MG63 (cell line): ENCODE results near the gene TPRX1. TPM values are rescaled to one million over a fixed set of nuclear protein-coding genes. Genes with fewer than 3 reads are reported as not detected.
"Not testable (repeated sequence)": the region's sequence is repeated elsewhere in the genome, so short reads cannot be mapped to it uniquely, and the experiment has no call there.

Source experiments
- DNase-seq: peaks from one replicate; pipeline ENCODE4 v3.0.0-alpha.2; 2020
- H3K27me3 ChIP-seq: fragments of 250-450 bp; sonication (Bioruptor Pico); 2 replicates; pipeline ENCODE4 v1.5.1; 2020; ENCODE audit warnings: mild to moderate bottlenecking, moderate library complexity
- H3K36me3 ChIP-seq: fragments of 250-450 bp; sonication (Bioruptor Pico); 2 replicates; pipeline ENCODE4 v1.5.1; 2020; ENCODE audit warnings: mild to moderate bottlenecking, moderate library complexity
- H3K4me3 ChIP-seq: fragments of 250-450 bp; sonication (Bioruptor Pico); 2 replicates; pipeline ENCODE4 v1.5.1; 2020; ENCODE audit warnings: mild to moderate bottlenecking, moderate library complexity
- H3K9me3 ChIP-seq: fragments of 250-450 bp; sonication (Bioruptor Pico); 2 replicates; pipeline ENCODE4 v1.5.1; 2020; ENCODE audit warnings: mild to moderate bottlenecking, moderate library complexity
- total RNA-seq: library from RNA; depleted of rRNA; stranded (reverse); fragments of >200 nt; shearing (Covaris generic); gene quantifications from 2 replicates; pipeline ENCODE4 v1.2.3, GENCODE V29; 2014; ENCODE audit warnings: low replicate concordance

Gene TPRX1
- total RNA-seq, 1 experiment from 2014 or later: not detected

DNA sequence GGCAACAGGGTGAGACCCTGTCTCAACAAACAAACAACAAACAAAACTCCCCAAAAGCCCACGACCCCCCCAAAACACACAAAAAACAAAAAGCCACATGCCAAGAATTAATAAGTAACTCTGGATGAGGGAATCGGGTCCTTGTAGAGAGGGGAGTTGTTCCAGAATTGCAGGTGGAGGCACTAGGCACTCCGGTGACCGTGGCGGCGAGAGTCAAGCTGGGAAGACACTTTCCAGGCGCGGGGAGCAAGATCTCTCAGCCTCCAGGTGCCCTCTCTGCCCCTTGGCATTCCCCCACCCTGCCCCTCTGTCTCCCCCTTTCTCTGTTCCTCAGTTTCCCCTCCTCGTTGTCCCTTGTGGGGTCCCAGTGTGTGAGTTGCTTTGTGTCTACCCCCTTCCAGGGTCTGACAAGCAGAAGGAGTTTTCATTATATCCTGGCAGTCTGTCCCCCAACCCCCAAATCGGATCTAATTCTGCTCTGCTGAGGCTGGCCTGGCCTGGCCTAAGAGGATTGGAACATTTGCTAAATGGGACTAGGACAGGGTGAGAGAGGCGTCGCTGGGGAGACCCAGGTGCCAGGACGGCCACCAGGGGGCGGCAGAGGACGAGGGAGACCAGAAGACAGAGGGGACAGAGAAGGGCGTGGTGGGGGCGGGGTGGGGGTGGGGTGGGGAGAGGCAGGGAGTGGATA, 9.1 kb upstream of the TPRX1 start:
- Histone ChIP-seq H3K27me3 (no peaks in the 10 kb centered on the region), H3K36me3 (no peaks in the 10 kb centered on the region)
- peak; percentile 77 for DNase-seq

DNA sequence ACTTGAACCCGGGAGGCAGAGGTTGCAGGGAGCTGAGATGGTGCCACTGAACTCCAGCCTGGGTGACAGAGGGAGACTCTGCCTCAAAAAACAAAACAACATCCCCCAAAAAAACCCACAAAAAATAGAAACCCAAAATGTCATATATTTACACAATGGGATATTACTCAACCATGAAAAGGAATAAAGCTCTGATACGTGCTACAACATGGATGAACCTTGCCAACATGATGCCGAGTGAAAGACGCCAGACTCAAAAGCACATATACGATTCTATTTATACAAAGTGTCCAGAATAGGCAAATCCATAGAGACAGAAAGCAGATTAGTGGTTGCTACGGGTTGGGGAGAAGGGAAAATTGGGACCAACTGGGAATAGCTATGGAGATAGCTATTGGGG, 2.1 kb upstream of the TPRX1 start:
- no peak overlapping the region for H3K4me3 ChIP-seq
- peaks cover 7% of the 10 kb centered on the region for H3K27me3 ChIP-seq
- no peaks in the 10 kb centered on the region for H3K36me3 ChIP-seq
- no peaks in the 10 kb centered on the region for H3K9me3 ChIP-seq
- DNase-seq: no peak

More for the DNA sequence above, 9.1 kb upstream of the TPRX1 start:
- Histone ChIP-seq H3K9me3 (no peaks in the 10 kb centered on the region), H3K4me3 (no peak overlapping the region)

DNA sequence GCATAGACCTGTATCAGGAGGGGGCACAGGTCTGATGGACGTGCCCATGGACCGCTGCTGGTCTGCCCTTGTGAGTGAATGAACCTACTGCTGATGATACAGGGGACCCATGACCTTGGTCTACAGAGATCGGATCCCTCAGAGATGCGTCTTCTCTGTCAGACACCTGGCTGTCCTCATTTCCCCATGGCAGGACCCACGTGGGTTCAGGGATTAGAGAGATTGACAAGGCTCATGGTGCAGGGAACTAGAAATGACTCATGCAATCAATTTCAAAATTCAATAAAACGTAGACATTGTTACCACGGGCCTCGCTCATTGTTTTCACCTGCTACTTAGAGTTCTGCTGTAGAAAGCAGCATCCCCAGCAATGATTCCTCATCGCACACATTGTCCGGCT, 962 bp upstream of the TPRX1 start:
- H3K9me3 ChIP-seq: peaks cover 8% of the 10 kb centered on the region; the same call in 1 of the 2 replicates
- no peak for DNase-seq

DNA sequence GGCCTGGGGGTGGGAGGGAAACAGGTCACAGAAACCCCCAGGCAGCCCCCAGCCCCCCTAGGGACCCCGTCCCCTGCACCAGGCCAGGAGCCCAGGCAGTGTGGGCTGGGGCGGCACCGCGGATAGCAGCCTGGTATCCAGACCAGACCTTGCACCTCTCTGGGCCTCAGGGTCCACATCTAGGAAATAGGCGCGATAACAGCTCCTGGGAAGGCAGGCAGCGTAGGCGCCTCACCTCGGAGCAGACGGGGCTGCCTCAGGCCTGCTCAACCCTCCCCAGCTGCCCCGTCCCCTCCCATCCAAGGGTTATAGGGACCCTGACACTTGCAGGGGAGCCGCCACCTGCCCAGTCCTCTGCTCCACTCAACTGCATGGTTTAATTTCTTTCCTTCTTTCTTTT, 680 bp downstream of the TPRX1 start:
- H3K4me3 ChIP-seq, H3K27me3 ChIP-seq, H3K36me3 ChIP-seq, DNase-seq, H3K9me3 ChIP-seq: not testable (repeated sequence)

More for the DNA sequence above, 962 bp upstream of the TPRX1 start:
- peaks cover 7% of the 10 kb centered on the region for H3K27me3 ChIP-seq
- H3K4me3 ChIP-seq: no peak overlapping the region
- H3K36me3 ChIP-seq: no peaks in the 10 kb centered on the region

DNA sequence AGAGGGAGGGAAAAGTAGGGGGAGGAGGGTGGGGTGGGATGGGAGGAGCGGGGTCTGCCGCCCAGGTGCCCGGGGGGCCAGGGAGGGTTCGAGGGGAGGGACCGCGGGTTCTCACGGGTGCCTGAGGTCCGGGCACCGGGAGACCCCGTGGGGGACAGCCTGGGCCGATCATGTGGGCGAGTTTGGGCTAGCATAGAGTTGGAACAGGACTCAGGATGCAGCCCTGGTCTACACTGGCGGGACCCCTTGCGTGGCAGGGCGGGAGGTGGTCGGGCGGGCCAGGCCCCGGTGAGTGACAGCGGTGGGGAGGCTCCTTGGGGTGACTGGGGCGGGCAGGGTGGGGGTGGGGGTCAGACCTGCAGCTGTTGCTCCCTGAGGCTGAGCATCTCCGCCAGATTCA, 1.2 kb downstream of the TPRX1 start:
- DNase-seq, H3K9me3 ChIP-seq, H3K4me3 ChIP-seq, H3K27me3 ChIP-seq, H3K36me3 ChIP-seq: not testable (repeated sequence)

DNA sequence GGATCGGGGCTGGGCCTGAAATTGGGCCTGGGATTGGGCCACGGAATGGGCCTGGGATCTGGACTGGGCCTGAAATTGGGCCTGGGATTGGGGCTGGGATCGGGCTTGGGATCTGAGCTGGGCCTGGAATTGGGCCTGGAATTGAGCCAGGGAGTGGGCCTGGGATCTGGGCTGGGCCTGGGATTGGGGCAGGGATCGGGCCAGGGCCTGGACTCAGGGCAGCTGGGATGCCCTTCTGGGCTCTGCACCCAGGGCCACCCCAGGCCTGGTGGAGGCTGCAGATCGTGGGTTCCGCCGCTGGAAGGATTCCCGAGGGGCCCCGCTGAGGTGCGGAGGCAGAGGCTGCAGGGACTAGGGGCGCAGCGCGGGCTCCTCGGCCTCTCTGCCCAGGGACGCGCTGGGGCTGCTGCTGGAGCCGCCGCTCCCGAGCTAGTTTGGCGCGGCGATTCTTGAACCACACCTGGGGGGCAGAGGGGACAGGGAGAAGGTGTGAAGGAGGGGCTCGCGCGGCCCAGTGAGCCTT, 1.8 kb downstream of the TPRX1 start:
- Histone ChIP-seq H3K36me3 (no peaks in the 10 kb centered on the region), H3K4me3 (no peak overlapping the region), H3K9me3 (peaks cover 8% of the 10 kb centered on the region; the same call in 1 of the 2 replicates), H3K27me3 (peaks cover 9% of the 10 kb centered on the region)
- DNase-seq: no peak

DNA sequence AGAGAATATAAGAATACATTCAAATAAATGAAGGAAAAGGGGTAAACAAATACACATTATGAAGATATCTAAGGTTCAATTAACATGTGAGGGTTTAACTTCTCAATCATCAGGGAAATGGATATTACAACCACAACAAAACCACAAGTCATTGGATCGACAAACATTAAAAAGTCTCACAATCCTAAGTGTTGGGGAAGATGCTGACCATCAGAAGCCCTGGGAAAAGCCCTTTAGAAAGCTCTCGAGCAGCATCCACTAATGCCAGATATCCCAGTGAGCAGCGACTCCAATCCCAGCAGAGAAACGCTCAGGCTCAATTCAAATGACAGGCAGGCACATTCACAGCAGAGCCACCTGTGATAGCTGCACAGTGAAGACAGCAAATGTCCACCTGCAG, 3.1 kb downstream of the TPRX1 start:
- no peak overlapping the region for H3K4me3 ChIP-seq
- peaks cover 3% of the 10 kb centered on the region; the same call in 1 of the 2 replicates for H3K27me3 ChIP-seq
- H3K9me3 ChIP-seq: peaks cover 8% of the 10 kb centered on the region; the same call in 1 of the 2 replicates
- DNase-seq: no peak
- H3K36me3 ChIP-seq: no peaks in the 10 kb centered on the region

DNA sequence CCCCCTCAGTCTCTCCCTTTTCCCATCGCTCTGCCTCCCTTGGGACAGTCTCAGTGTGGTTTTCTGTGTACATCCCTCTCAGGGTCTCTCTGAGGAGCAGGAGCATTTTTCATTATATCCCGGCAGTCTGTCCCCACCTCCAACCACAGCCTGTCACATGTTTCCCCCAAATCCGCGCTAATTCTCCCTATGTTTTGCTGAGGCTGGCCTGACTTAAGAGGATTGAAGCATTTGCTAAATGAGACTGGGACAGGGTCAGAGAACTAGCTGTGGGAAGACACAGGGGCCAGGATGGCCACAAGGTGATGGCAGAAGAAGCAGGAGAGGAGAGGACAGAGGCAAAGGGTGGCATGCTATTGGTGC, 5.5 kb downstream of the TPRX1 start:
- DNase-seq: no peak
- Histone ChIP-seq H3K4me3 (no peak overlapping the region), H3K9me3 (peaks cover 8% of the 10 kb centered on the region; the same call in 1 of the 2 replicates), H3K27me3 (peaks cover 3% of the 10 kb centered on the region; the same call in 1 of the 2 replicates), H3K36me3 (no peaks in the 10 kb centered on the region)

DNA sequence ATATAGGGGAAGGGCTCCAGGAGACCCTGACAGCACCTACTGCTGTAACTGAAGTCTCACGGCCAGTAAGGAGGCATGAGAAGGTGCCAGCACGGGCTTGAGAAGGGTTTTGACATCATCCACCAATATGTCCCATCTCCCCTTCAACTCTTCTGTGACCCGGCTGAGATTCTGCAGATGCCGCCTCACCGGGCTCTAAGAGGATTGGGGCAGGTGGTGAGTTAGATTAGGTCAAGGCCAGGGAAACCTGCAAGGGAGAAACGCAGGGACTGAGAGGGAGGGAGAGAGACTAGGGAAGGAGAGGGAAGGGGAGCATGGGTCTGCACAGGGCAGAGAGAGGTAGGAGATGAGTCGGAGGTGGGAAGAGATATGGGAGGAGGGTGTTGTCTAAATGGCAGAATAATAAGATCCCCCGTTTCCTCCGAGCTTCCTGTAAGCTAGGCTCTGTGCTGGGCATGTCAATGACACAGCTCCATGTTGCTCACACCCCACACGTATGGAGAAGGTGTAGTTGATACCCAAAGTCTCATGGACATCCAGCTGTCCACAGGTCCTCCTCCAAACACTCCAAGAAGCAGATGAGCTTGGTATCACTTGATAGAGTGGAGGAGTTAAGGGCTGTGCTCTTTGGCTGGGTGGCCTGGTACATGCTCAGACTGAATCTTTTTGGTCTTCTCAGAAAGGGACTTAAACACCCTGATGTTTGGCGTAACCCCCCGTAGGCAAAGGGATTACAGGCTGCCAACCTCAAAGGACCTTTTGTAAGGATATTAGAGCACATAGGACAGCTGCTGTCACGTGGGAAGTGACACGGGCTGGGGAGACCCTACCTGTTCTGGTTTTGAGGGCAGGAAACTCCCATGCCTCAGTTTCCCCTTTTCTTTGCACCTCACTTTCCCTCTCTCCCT, 6.1 kb downstream of the TPRX1 start:
- no peak for DNase-seq
- H3K9me3 ChIP-seq: peaks cover 8% of the 10 kb centered on the region; the same call in 1 of the 2 replicates
- peaks cover 3% of the 10 kb centered on the region; the same call in 1 of the 2 replicates for H3K27me3 ChIP-seq
- H3K4me3 ChIP-seq: no peak overlapping the region
- no peaks in the 10 kb centered on the region for H3K36me3 ChIP-seq

DNA sequence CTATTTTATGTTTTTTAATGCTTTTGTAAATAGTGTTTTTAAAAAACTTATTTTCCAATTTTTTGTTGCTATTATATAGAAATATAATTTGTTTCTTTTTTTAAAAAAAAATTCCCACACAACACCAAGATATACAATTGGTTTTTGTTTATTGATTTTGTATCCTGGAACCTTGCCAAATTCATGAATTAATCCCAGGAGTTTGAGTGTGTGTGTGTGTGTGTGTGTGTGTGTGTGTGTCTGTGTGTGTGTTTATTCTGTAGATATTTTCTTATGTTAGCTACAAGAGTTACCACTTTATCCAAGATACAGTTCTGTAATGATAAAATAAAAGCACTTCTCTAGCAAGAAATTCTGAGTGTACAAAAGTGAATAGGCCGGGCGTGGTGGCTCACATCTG, 7.6 kb downstream of the TPRX1 start:
- Histone ChIP-seq H3K36me3 (no peaks in the 10 kb centered on the region), H3K4me3 (no peak overlapping the region), H3K9me3 (peaks cover 8% of the 10 kb centered on the region; the same call in 1 of the 2 replicates)

DNA sequence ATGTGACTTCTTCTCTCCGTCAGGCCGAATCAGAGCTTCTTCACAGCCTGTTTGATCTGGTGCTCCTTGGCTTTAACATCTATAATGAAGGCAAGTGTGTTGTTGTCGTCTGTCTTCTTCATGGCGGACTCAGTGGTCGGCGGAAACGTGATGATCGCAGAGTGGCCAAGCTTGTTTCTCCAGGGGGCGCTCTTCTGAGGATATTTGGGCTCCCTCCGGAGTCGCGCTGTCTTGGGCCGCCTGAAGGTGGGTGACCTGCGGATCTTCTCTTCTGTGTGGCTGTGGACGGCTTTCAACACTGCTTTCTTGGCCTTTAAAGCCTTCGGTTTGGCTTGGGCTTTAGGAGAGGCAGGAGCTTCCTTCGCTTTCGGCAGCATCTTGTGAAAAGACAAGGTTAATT, 9.8 kb downstream of the TPRX1 start:
- DNase-seq: no peak
- Histone ChIP-seq H3K36me3 (no peaks in the 10 kb centered on the region), H3K9me3 (no peaks in the 10 kb centered on the region), H3K4me3 (no peak overlapping the region), H3K27me3 (peaks cover 3% of the 10 kb centered on the region; the same call in 1 of the 2 replicates)

More for the DNA sequence above, 7.6 kb downstream of the TPRX1 start:
- H3K27me3 ChIP-seq: peaks cover 3% of the 10 kb centered on the region; the same call in 1 of the 2 replicates
- no peak for DNase-seq

DNA sequence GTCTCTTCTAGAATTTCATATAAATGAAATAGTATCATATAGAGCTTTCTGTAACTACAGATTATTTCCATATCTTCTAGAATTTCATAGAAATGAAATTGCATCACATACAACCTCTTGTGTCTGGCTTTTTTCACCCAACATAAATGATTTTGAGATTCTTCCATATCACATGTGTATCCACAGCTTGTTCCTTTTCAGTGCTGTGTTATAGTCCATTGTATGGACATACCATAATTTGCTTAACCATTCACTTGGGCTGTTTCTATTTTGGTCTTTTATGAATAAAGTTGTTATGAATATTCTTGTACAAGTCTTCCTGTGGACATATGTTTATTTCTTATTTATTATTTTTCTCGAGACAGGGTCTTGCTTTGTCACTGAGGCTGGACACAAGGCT, 11.7 kb downstream of the TPRX1 start:
- Histone ChIP-seq H3K9me3 (no peaks in the 10 kb centered on the region), H3K27me3 (no peaks in the 10 kb centered on the region), H3K36me3 (no peaks in the 10 kb centered on the region), H3K4me3 (no peak overlapping the region)
- DNase-seq: no peak

DNA sequence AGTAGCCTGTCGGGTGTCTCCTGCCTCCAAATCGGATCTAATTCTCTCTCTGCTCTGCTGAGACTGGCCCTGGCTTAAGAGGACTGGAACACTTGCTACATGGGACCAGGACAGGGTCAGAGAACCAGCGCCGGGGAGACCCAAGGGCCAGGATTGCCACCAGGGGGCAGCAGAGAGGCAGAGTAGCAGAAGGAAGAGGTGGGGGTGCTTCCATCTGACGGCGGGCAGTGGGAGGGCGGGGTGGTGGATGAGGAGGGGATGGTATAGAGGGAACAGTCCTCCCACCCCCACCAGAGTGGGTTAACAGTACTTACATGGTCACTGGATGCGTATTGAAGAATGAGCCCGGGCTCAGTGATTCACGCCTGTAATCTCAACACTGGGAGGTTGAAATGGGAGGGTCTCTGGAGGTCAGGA, 13.9 kb downstream of the TPRX1 start:
- DNase-seq: peak; percentile 81

DNA sequence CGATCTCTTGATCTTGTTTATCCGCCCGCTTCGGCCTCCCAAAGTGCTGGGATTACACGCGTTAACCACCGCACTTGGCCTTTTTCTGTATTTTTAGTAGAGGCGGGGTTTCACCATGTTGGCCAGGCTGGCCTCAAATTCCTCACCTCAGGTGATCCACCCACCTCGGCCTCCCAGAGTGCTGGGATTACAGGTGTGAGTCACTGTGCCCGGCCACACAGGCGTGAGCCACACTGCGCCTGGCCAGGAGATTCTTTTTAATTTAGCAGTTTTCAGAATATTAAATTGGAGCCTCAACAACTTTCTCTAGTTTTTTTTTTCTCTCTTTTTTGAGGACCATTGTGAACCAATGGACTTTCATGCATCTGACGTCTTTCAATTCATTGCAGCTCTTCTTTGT, 14.5 kb downstream of the TPRX1 start:
- H3K27me3 ChIP-seq, H3K4me3 ChIP-seq, H3K9me3 ChIP-seq, DNase-seq, H3K36me3 ChIP-seq: not testable (repeated sequence)

More for the DNA sequence above, 13.9 kb downstream of the TPRX1 start:
- H3K36me3 ChIP-seq: peaks cover 3% of the 10 kb centered on the region
- H3K4me3 ChIP-seq: no peak overlapping the region
- H3K27me3 ChIP-seq: no peaks in the 10 kb centered on the region
- H3K9me3 ChIP-seq: no peaks in the 10 kb centered on the region

DNA sequence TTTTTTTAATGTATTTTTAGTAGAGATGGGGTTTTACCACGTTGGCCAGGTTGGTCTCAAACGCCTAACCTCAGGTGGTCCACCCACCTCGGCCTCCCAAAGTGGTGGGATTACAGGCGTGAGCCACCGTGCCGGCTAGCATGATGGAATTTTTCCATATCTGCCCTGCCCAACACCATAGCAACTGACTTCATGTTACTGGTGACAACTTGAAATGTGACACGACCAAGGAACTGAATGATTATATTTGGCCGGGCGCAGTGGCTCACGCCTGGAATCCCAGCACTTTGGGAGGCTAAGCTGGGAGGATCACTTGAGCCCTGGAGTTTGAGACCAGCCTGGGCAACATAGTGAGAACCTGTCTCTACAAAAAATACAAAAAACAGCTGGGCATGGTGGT, 17.0 kb downstream of the TPRX1 start:
- not testable (repeated sequence) for DNase-seq, H3K27me3 ChIP-seq, H3K9me3 ChIP-seq, H3K4me3 ChIP-seq
- peaks cover 17% of the 10 kb centered on the region for H3K36me3 ChIP-seq

DNA sequence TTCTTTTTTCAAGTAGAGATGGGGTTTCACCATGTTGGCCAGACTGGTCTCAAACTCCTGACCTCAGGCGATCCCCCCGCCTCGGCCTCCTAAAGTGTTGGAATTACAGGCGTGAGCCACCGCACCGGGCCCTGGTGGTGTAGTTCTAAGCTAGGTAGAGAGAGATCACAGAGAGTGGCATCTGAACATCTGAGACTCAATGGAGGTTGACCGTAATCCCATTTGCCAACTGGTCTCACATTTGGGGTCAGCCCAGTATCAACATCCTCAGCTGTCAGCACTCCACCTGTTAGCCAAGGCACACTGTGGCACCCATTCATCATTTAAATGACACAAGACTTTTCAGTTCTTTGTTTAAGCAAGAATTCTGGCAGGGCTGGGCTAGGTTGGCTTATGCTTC, 17.8 kb downstream of the TPRX1 start:
- H3K4me3 ChIP-seq: no peak overlapping the region
- H3K36me3 ChIP-seq: peaks cover 21% of the 10 kb centered on the region
- no peaks in the 10 kb centered on the region for H3K9me3 ChIP-seq
- DNase-seq: no peak
- H3K27me3 ChIP-seq: no peaks in the 10 kb centered on the region

DNA sequence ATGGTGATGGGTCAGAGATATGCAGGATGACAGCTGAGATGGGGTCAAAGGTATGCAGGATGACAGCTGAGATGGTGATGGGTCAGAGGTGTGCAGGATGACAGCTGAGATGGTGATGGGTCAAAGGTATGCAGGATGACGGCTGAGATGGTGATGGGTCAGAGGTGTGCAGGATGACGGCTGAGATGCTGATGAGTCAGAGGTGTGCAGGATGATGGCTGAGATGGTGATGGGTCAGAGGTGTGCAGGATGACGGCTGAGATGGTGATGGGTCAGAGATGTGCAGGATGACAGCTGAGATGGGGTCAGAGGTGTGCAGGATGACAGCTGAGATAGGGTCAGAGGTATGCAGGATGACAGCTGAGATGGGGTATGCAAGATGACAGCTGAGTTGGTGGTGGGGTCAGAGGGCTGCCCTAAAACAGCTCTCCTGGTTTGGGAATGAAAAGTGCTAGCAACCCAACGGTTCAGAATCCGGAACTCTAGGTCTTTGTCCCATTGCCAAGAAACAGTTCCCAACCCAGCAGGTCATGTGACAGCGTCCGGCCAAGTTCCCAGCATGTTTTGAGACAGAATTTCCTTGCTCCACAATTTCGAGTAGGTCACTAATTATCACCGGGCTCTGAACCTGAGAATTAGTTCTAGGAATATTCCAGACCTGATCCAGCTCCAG, 22.6 kb downstream of the TPRX1 start:
- no peaks in the 10 kb centered on the region for H3K9me3 ChIP-seq
- peaks cover 30% of the 10 kb centered on the region for H3K36me3 ChIP-seq
- no peak overlapping the region for H3K4me3 ChIP-seq
- H3K27me3 ChIP-seq: no peaks in the 10 kb centered on the region
- no peak for DNase-seq
